Superior temporal gyrus (tissue), 1 donor: Measurements from ENCODE around the gene SPEF1.
A peak's percentile ranks its signal among the peaks of the same experiment; 100 is the strongest.

ENCODE experiments used
- DNase-seq: peaks from one replicate; pipeline ENCODE4 v3.0.0-alpha.2; 2016; ENCODE audit errors: extremely low spot score

The SPEF1 gene

GRCh38 chr20:3788685-3789155, 7.5 kb upstream of the SPEF1 start:
- no peak for DNase-seq

- DNase-seq, result peak; percentile 57
Measured at GRCh38 chr20:3787324-3788014, 6.2 kb upstream of the SPEF1 start.

GRCh38 chr20:3786665-3787323, 5.5 kb upstream of the SPEF1 start, which contains the start of gene CENPB:
Gene CENPB, minus strand, starts transcription at chr20:3786740. Its CDS starts 257 bp downstream, at chr20:3786483.
- DNase-seq, result peak; percentile 84

GRCh38 chr20:3786126-3786484, 4.9 kb upstream of the SPEF1 start:
- no peak for DNase-seq

GRCh38 chr20:3785240-3786125, 4.2 kb upstream of the SPEF1 start:
- DNase-seq, result no peak

- no peak for DNase-seq
Measured at GRCh38 chr20:3784863-3785239, 3.6 kb upstream of the SPEF1 start.

GRCh38 chr20:3784216-3784853, 3.1 kb upstream of the SPEF1 start:
- no peak for DNase-seq

- DNase-seq, result no peak
Measured at GRCh38 chr20:3783511-3784195, 2.4 kb upstream of the SPEF1 start.

- no peak for DNase-seq
Measured at GRCh38 chr20:3783068-3783489, 1.8 kb upstream of the SPEF1 start.

GRCh38 chr20:3782597-3782996, 1.3 kb upstream of the SPEF1 start:
- no peak for DNase-seq

GRCh38 chr20:3778976-3779375, 2.3 kb downstream of the SPEF1 start:
- no peak for DNase-seq

- no peak for DNase-seq
Measured at GRCh38 chr20:3777716-3778629, 3.3 kb downstream of the SPEF1 start.

- no peak for DNase-seq
Measured at GRCh38 chr20:3777381-3777715, 3.9 kb downstream of the SPEF1 start.

GRCh38 chr20:3775457-3776108, 5.7 kb downstream of the SPEF1 start:
- DNase-seq, result no peak

GRCh38 chr20:3771552-3772058, 9.6 kb downstream of the SPEF1 start:
- DNase-seq, result no peak

- DNase-seq, result peak; percentile 68
Measured at GRCh38 chr20:3768342-3769130, 12.7 kb downstream of the SPEF1 start.

GRCh38 chr20:3767427-3768341, 13.6 kb downstream of the SPEF1 start, which contains the start of gene ADISSP:
Gene ADISSP, minus strand, starts transcription at chr20:3767753. Its CDS starts 7,653 bp downstream, at chr20:3760100.
- peak; percentile 97 for DNase-seq

- DNase-seq, result no peak
Measured at GRCh38 chr20:3767110-3767426, 14.2 kb downstream of the SPEF1 start.
